Vagina (tissue), 2 donors: ENCODE data around the gene RNF223.

Experiments
- POLR2A ChIP-seq, 2 donors: fragments of 450-650 bp; IDR thresholded peaks; one replicate each; pipeline ENCODE4 v1.6.1; 2017; ENCODE audit warnings: antibody characterized with exemption in 2 of 2, mild to moderate bottlenecking in 2 of 2, moderate library complexity in 2 of 2
- TF ChIP-seq, protein P1 (sequence below), 3 experiments: fragments of 450-650 bp in 2 of 3; fragments of 200-600 bp in 1 of 3; sonication (generic) in 1 of 3; IDR thresholded peaks; one replicate each; pipeline ENCODE4 v1.5.1; 2017 to 2019; ENCODE audit warnings: antibody characterized with exemption in 3 of 3, mild to moderate bottlenecking in 2 of 3, moderate library complexity in 2 of 3

DNA sequence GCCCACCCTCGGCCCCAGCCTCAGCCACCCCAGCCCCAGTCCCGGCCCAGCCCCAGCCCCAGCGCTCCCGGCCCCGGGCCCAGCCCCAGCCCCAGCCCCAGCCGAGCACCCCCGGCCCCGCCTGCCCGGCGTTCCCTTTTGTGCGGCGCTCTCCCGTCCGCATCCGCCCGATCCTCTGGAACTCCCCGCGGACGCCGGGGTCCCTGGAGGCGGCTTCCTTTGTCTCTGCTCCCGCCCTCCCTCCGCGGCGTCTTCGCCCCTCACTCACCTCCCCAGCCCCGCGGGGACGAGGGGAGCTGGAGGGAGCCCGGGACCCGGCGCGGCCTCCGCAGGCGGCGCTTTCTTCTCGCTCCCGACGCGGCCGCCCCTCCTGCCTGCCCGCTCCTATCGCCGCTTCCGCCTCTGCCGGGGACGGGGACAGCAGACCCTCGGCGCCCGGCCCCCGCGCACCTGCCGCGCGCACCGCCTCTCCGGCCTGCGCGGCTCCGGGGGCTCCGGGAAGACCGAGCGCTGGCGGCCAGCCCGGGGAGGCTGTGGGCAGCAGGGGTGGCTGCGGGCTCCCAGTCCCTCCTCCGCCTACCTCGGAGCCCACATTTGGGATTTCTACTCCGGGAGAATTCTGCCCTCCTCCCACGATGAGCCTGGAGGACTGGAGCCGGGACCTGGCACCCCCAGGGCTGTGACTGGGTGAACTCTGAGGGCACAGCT, 40.2 kb downstream of the RNF223 start:
- TF ChIP-seq, protein P1, sequence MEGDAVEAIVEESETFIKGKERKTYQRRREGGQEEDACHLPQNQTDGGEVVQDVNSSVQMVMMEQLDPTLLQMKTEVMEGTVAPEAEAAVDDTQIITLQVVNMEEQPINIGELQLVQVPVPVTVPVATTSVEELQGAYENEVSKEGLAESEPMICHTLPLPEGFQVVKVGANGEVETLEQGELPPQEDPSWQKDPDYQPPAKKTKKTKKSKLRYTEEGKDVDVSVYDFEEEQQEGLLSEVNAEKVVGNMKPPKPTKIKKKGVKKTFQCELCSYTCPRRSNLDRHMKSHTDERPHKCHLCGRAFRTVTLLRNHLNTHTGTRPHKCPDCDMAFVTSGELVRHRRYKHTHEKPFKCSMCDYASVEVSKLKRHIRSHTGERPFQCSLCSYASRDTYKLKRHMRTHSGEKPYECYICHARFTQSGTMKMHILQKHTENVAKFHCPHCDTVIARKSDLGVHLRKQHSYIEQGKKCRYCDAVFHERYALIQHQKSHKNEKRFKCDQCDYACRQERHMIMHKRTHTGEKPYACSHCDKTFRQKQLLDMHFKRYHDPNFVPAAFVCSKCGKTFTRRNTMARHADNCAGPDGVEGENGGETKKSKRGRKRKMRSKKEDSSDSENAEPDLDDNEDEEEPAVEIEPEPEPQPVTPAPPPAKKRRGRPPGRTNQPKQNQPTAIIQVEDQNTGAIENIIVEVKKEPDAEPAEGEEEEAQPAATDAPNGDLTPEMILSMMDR (IDR thresholded peaks at IDR 0.05) = no peak
- TF ChIP-seq POLR2A (IDR thresholded peaks at IDR 0.05) = no peak
